GM12891 (cell line): ENCODE results near the gene RBPJ.

Source experiments
- PAX5 ChIP-seq: IDR thresholded peaks from 2 replicates; pipeline ENCODE4 v1.6.1; 2011; ENCODE audit warnings: low read length, moderate library complexity, mild to moderate bottlenecking; ENCODE audit not compliant: insufficient read depth, severe bottlenecking
- POLR2A ChIP-seq: IDR thresholded peaks from 2 replicates; pipeline ENCODE4 v1.6.1; 2011; ENCODE audit warnings: low read depth, low read length, control low read depth
- POLR2AphosphoS5 ChIP-seq: IDR thresholded peaks from 2 replicates; pipeline ENCODE4 v1.6.1; 2011; ENCODE audit warnings: low read depth, low read length, control low read depth
- SPI1 ChIP-seq: IDR thresholded peaks from 2 replicates; pipeline ENCODE4 v1.6.1; 2011; ENCODE audit warnings: low read depth, low read length, control low read depth
- TAF1 ChIP-seq: IDR thresholded peaks from 2 replicates; pipeline ENCODE4 v1.6.1; 2011; ENCODE audit warnings: low read depth, low read length, control low read depth

DNA sequence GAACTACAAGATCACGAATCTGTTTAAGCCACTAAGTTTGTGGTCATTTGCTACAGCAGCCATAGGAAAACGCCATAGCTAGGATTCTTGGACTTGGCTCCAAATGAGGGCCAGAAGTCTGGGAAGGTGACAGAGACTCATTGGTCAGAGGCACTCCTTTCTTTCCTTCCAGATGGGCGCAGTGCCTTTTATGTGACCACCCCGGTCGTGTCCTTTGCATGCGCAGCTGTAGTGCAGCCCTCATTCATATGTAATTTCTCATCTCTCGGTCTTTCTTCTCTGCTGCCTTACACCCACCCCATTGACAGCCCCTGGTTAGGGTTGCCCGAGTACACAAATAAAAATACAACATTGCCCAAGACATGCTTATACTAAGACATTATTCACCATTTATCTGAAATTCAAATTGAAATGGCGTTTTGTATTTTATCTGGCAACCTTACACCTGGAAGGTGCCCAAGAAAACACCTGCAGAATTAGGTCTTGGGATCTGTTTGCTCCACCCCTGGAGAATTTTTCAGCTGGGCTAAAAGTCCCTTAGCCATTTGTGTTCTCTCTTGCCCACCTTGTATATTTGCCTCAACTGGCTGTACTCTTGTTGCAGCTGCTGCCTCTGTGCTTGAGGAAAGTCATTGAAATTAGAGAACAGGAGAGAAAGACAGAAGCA is 147.6 kb downstream of the RBPJ start:
- TF ChIP-seq POLR2A: no peak
- TF ChIP-seq TAF1: no peak
- no peak for TF ChIP-seq POLR2AphosphoS5
- TF ChIP-seq SPI1: no peak
- no peak for TF ChIP-seq PAX5
